Right atrium auricular region (tissue), 2 donors: Measurements from ENCODE around the gene TMTC4. TPM values are rescaled to one million over a fixed set of nuclear protein-coding genes. Genes with fewer than 3 reads are reported as not detected.
"Not testable (repeated sequence)": the region's sequence is repeated elsewhere in the genome, so short reads cannot be mapped to it uniquely, and the experiment has no call there.

Source experiments
- DNase-seq: peaks from one replicate; pipeline ENCODE4 v3.0.0-alpha.2; 2019; ENCODE audit warnings: low spot score
- H3K27ac ChIP-seq, 2 donors: fragments of 200-600 bp; sonication (generic); 1 replicate in 1 of 2; 2 replicates in 1 of 2; pipeline ENCODE4 v1.5.1; 2016 to 2019
- H3K27me3 ChIP-seq, 2 donors: fragments of 200-600 bp; sonication (generic); one replicate each; pipeline versions ENCODE4 v1.5.1 to v1.6.0; 2017 to 2019
- H3K36me3 ChIP-seq: fragments of 200-600 bp; sonication (generic); one replicate; pipeline ENCODE4 v1.5.1; 2016
- H3K4me1 ChIP-seq, 2 donors: fragments of 200-600 bp; sonication (generic); one replicate each; pipeline versions ENCODE4 v1.5.1 to v1.6.0; 2017 to 2019
- H3K4me3 ChIP-seq, 2 donors: fragments of 200-600 bp; sonication (generic); 1 replicate in 1 of 2; 2 replicates in 1 of 2; pipeline ENCODE4 v1.5.1; 2017 to 2019; ENCODE audit warnings: mild to moderate bottlenecking in 1 of 2, moderate library complexity in 1 of 2
- H3K9me3 ChIP-seq, 2 donors: fragments of 200-600 bp; sonication (generic); one replicate each; pipeline ENCODE4 v1.5.1; 2019
- CTCF ChIP-seq, 2 donors: fragments of 200-600 bp; sonication (generic); IDR thresholded peaks; one replicate each; pipeline ENCODE4 v1.5.1; 2019; ENCODE audit warnings: antibody characterized with exemption in 2 of 2
- total RNA-seq, 2 donors: library from RNA; depleted of rRNA; stranded (reverse); fragments of >200 nt; gene quantifications; one replicate each; pipeline ENCODE4 v1.1.0, GENCODE V29; 2016

Gene TMTC4
- total RNA-seq, 2 donors from 2014 or later: 3.5 to 7.6 TPM

- H3K27ac ChIP-seq: no peak overlapping the region
- peaks cover 32% of the 10 kb centered on the region for H3K36me3 ChIP-seq
- no peaks in the 10 kb centered on the region for H3K9me3 ChIP-seq
- H3K4me1 ChIP-seq: no peaks in the 10 kb centered on the region
- H3K27me3 ChIP-seq: no peaks in the 10 kb centered on the region
- H3K4me3 ChIP-seq: no peak overlapping the region
- TF ChIP-seq CTCF (IDR thresholded peaks at IDR 0.05): no peak
- DNase-seq: no peak
These were observed 44.0 kb downstream of the TMTC4 start for GRCh38 chr13:100630555-100630954.

- Histone ChIP-seq H3K27me3 (no peaks in the 10 kb centered on the region), H3K27ac (no peak overlapping the region), H3K9me3 (no peaks in the 10 kb centered on the region), H3K4me3 (no peak overlapping the region), H3K36me3 (peaks cover 22% of the 10 kb centered on the region), H3K4me1 (no peaks in the 10 kb centered on the region)
- no peak for TF ChIP-seq CTCF (IDR thresholded peaks at IDR 0.05)
- DNase-seq: no peak
These were observed 47.5 kb downstream of the TMTC4 start for GRCh38 chr13:100627120-100627519.

GRCh38 chr13:100625447-100625846 lies 49.1 kb downstream of the TMTC4 start:
- TF ChIP-seq CTCF (IDR thresholded peaks at IDR 0.05): no peak
- DNase-seq: no peak
- no peaks in the 10 kb centered on the region for H3K9me3 ChIP-seq
- no peaks in the 10 kb centered on the region for H3K4me1 ChIP-seq
- peaks cover 22% of the 10 kb centered on the region for H3K36me3 ChIP-seq
- no peak overlapping the region for H3K4me3 ChIP-seq
- no peaks in the 10 kb centered on the region for H3K27me3 ChIP-seq
- H3K27ac ChIP-seq: no peak overlapping the region

GRCh38 chr13:100620792-100621191 lies 53.8 kb downstream of the TMTC4 start:
- peaks cover 9% of the 10 kb centered on the region for H3K36me3 ChIP-seq
- H3K9me3 ChIP-seq: no peaks in the 10 kb centered on the region
- no peaks in the 10 kb centered on the region for H3K4me1 ChIP-seq
- H3K27me3 ChIP-seq: no peaks in the 10 kb centered on the region
- DNase-seq: no peak
- TF ChIP-seq CTCF (IDR thresholded peaks at IDR 0.05): no peak
- no peak overlapping the region for H3K27ac ChIP-seq
- no peak overlapping the region for H3K4me3 ChIP-seq

GRCh38 chr13:100619940-100620339 lies 54.7 kb downstream of the TMTC4 start:
- H3K4me3 ChIP-seq: no peak overlapping the region
- no peak for TF ChIP-seq CTCF (IDR thresholded peaks at IDR 0.05)
- no peaks in the 10 kb centered on the region for H3K27me3 ChIP-seq
- no peak overlapping the region for H3K27ac ChIP-seq
- H3K36me3 ChIP-seq: peaks cover under 1% of the 10 kb centered on the region
- no peak for DNase-seq
- no peaks in the 10 kb centered on the region for H3K4me1 ChIP-seq
- no peaks in the 10 kb centered on the region for H3K9me3 ChIP-seq

GRCh38 chr13:100618897-100619296 lies 55.7 kb downstream of the TMTC4 start:
- H3K36me3 ChIP-seq, DNase-seq, H3K4me3 ChIP-seq, H3K27me3 ChIP-seq, H3K27ac ChIP-seq, H3K9me3 ChIP-seq, H3K4me1 ChIP-seq: not testable (repeated sequence)
